Fibroblast of mammary gland (primary cell): Measurements from ENCODE around the gene PDZRN3.

ENCODE experiments used
- DNase-seq: peaks from one replicate; pipeline ENCODE4 v3.0.0-alpha.2; 2010; ENCODE audit warnings: low read depth
- H3K4me3 ChIP-seq: 2 replicates; pipeline ENCODE4 v1.5.1; 2011; ENCODE audit warnings: low read depth, mild to moderate bottlenecking, low read length, moderate library complexity; ENCODE audit not compliant: control insufficient read depth
- TF ChIP-seq, protein P1 (sequence below): conservative IDR thresholded peaks from 2 replicates; pipeline ENCODE4 v1.5.1; 2011; ENCODE audit warnings: low read depth, low read length, inconsistent platforms; ENCODE audit not compliant: control insufficient read depth, insufficient read depth

PDZRN3 gene

GRCh38 chr3:73653877-73654276 lies 29.1 kb upstream of the PDZRN3 start:
- peak; percentile 9 for DNase-seq

GRCh38 chr3:73653351-73653750 lies 28.6 kb upstream of the PDZRN3 start:
- TF ChIP-seq, protein P1, sequence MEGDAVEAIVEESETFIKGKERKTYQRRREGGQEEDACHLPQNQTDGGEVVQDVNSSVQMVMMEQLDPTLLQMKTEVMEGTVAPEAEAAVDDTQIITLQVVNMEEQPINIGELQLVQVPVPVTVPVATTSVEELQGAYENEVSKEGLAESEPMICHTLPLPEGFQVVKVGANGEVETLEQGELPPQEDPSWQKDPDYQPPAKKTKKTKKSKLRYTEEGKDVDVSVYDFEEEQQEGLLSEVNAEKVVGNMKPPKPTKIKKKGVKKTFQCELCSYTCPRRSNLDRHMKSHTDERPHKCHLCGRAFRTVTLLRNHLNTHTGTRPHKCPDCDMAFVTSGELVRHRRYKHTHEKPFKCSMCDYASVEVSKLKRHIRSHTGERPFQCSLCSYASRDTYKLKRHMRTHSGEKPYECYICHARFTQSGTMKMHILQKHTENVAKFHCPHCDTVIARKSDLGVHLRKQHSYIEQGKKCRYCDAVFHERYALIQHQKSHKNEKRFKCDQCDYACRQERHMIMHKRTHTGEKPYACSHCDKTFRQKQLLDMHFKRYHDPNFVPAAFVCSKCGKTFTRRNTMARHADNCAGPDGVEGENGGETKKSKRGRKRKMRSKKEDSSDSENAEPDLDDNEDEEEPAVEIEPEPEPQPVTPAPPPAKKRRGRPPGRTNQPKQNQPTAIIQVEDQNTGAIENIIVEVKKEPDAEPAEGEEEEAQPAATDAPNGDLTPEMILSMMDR: no peak
- DNase-seq: no peak
- no peak overlapping the region for H3K4me3 ChIP-seq

More at GRCh38 chr3:73653877-73654276, 29.1 kb upstream of the PDZRN3 start:
- H3K4me3 ChIP-seq: no peak overlapping the region
- TF ChIP-seq, protein P1: no peak

DNA sequence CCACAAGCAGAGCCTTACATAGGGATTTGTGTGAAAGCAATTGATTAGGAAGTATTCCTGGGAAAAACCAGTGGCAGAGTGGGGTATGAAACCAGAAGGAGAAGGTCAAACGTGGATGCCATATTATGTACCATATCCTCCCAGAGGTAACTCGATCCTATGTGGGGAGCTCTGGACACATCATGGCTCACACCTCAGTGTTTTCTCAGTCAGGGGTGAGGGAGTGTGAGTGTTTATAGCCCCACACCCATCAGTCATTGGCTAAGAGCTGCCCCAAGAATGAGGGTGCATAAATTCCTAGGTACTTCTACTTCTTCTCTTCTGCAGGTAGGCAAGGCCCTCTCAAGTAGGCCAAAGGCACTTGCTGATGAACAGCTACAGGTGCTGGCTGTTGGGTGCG lies 28.2 kb upstream of the PDZRN3 start:
- no peak overlapping the region for H3K4me3 ChIP-seq
- TF ChIP-seq, protein P1: no peak
- DNase-seq: no peak

DNA sequence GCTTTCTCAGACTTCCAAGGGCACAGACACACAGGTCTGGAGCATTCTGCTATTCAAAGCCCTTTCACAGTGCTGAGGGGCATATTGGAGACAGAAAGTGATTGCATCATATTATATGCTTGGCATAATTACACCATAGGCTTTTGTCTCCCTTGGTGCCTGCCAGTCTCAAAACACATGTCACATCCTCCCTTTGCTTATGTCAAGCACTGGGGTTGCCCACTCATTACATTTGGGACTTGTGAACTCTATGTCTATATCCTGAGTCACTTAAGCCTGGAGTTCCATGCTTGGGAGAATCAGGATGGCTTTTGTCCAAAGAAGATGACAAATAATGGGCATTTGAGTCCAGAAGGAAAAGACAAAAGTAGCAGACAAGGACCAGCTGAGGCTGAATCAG lies 12.3 kb upstream of the PDZRN3 start:
- TF ChIP-seq, protein P1: no peak
- peak; percentile 79 for DNase-seq
- no peak overlapping the region for H3K4me3 ChIP-seq

GRCh38 chr3:73635254-73635653 lies 10.5 kb upstream of the PDZRN3 start:
- no peak for DNase-seq
- no peak overlapping the region for H3K4me3 ChIP-seq
- TF ChIP-seq, protein P1: no peak

- DNase-seq: no peak
- H3K4me3 ChIP-seq: no peak overlapping the region
- TF ChIP-seq, protein P1: no peak
These were observed 9.2 kb upstream of the PDZRN3 start for GRCh38 chr3:73633916-73634344.

DNA sequence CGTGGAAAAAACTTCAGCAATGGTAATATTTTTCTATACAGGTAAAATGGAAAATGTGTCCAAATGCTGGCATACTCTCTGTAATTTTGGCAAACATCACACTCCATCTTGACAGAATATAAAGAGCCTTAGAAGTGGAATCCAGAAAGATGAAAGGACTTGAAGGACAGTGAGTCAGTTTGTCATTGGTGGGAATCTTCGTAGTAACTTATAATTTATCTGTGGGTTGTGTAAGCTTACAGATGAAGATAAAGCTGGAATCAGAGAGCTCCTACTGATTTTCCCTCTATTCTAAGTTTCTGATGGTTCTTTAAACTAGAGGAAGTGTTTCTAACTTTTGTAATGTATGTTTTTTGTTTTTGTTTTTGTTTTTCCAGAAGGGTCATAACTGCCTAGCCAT lies 8.7 kb upstream of the PDZRN3 start:
- DNase-seq: no peak
- TF ChIP-seq, protein P1: no peak
- H3K4me3 ChIP-seq: no peak overlapping the region
